T47D (cell line): ENCODE results near the gene GH1.
"Not testable (repeated sequence)": the region's sequence is repeated elsewhere in the genome, so short reads cannot be mapped to it uniquely, and the experiment has no call there.

Experiments
- DNase-seq, 2 experiments: peaks; one replicate each; pipeline versions ENCODE4 v3.0.0 to v3.0.0-alpha.2; 2011 to 2012; ENCODE audit warnings: low read depth in 1 of 2, low spot score in 1 of 2
- JUND ChIP-seq: IDR thresholded peaks from 2 replicates; pipeline ENCODE4 v1.6.1; 2012; ENCODE audit warnings: low read depth
- in situ Hi-C: cut with HindIII; loops from 2 replicates; pipeline ENCODE4 v1.10.0; 2016; ENCODE audit warnings: low sequenced_read_pairs, low pct_unique_long_range_greater_than_20kb

GH1 gene

DNA sequence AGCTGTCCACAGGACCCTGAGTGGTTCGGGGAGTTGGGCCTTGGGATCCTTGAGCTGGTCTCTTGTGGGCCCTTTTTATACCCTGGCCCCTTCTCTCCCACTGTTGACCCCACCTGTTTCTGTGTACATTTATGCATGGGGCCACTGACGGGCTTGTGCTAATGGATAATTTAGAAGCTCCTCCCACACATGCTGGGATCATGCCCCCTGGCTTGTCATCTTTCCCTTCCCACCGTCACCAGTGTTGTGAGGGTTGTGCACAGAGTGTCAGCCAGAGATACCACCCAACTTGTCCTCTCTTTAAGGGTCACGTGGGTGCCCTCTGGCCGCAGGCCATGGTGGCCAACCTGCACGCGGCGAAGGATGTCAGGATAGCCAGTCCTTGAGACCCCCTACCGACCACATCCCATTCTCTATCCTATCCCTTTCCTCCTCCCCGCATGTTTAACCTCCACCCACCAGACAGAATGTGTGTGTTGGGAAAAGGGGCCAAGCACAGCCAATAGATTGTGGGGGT is at the start of gene GH1:
TSS of gene GH1 (minus strand) at position 51 of the 517 bp plus-strand sequence. CDS start 63 bp downstream, outside the sequence.
- in situ Hi-C loops, DNase-seq: not testable (repeated sequence)

GRCh38 chr17:63967953-63968352 is 49.3 kb upstream of the GH1 start:
- TF ChIP-seq JUND = no peak
- in situ Hi-C loops = no loop called here
- DNase-seq = no peak

GRCh38 chr17:63966646-63967264 is 48.1 kb upstream of the GH1 start:
- in situ Hi-C loops = no loop called here
- TF ChIP-seq JUND = no peak
- no peak for DNase-seq

GRCh38 chr17:63963123-63963522 is 44.5 kb upstream of the GH1 start:
- DNase-seq = no peak
- no peak for TF ChIP-seq JUND
- in situ Hi-C loops = no loop called here

GRCh38 chr17:63962298-63962744 is 43.7 kb upstream of the GH1 start:
- no peak for TF ChIP-seq JUND
- in situ Hi-C loops = no loop called here
- DNase-seq = no peak

DNA sequence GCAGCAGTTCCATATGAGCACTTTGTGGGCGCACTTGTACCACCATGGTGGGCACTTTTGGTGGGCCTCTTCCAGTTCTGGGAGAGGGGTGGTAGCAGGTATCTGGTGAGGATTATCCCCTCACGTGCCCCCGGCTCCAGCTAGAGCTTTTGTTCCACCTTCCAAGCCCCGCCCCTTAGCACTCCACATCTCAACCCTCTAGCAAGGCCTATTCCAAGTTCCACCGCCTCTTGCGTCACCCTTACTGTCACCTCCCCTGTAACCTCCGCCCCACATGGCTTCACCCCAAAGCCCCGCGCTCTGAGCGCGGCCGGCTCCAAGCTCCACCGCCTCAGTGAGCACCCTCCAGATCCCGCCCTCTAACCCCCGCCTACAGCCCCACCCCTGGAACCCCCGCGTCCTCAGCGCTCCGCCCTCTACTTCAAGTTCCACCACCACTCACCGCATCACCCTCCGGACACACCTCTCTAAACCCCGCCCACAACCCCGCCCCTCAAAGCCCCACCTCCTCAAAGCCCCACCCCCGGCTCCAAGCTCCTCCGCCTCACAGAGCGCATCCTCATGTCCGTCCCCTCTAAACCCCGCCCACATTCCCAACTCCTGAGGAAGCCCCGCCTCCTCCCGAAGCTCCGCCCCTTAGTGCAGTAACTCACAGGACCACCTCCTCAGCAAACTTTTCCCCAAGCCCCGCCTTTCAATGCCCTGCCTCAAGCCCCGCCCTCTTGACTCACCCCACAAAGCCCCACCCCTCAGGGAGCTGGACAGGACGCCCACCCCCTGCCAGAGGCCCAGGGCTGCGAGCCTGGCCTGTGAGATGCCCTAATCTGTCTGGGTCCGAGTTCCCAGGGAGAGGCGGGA is 42.9 kb upstream of the GH1 start:
- in situ Hi-C loops = no loop called here
- no peak for TF ChIP-seq JUND
- DNase-seq = peak; percentile 67 to 98

- in situ Hi-C loops = no loop called here
- no peak for TF ChIP-seq JUND
- no peak for DNase-seq
These were observed 41.8 kb upstream of the GH1 start for GRCh38 chr17:63960430-63960829.

DNA sequence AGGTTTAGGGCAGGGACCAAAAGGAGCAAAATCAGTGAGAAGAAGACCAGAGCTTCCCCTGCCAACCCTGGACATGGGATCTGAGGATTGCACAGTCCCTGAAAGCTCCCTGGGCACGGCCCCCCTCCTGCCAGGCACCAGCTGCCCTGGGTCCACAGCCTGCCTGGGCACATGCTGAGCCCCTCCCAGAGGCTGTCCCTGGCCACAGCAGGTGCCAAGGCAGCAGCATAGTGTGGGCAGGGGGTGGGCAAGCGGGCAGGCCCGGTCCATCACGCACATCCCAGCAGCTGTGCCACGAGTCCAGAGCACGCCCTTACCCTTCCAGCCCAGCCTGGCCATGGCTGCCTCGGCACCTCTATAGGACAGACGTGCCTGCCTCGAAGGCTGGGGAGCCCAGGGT is 41.4 kb upstream of the GH1 start:
- no peak for TF ChIP-seq JUND
- no peak for DNase-seq
- in situ Hi-C loops = no loop called here

DNA sequence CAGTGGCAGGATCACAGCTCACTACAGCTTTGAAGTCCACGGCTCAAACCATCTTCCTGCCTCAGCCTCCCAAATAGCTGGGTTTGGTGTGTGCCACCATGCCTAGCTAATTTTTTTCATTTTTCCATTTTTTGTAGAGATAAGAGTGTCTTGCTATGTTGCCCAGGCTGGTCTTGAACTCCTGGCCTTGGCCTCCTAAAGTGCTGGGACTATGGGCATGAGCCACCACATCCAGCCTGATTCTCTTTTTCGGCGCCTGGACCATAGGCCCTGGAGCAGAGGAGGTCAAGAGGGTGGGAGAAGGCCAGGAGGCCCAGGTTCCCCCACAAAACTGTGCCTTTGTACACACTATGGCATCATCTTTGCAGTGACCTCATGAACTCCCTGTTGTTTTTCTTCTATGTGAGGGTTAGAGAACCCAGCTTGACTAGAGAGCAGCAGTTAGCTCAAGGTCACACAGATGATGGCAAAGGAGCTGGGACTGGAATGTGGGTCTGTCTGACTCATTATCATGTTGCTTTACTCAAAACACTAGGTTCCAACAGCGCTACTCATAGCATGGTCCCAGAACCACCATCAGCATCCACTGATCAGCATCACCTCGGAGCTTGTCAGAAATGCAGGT is 37.8 kb upstream of the GH1 start:
- DNase-seq = no peak
- TF ChIP-seq JUND = no peak
- in situ Hi-C loops = no loop called here

DNA sequence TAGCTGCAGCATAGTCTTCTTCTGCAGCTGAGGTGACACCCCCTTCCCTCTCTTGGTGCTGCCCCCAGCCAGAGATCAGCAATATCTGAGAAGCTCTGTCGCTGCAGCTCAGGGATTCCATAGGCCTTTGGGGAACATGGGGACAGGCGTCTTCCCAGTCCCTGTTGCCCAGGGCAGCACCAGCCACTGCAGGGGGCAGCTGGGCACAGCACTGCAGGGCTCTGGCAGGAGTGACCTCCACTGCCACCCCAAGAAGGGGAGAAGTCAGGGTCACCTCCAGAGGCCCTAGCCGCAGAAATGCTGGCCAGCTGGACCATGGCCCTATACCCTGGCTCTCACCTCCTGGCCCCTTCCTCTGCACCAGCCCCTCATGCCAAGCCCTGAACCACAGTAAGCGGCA is 37.2 kb upstream of the GH1 start:
- in situ Hi-C loops = no loop called here
- no peak for TF ChIP-seq JUND
- no peak for DNase-seq

GRCh38 chr17:63955232-63955631 is 36.6 kb upstream of the GH1 start:
- no peak for DNase-seq
- in situ Hi-C loops = no loop called here
- no peak for TF ChIP-seq JUND

DNA sequence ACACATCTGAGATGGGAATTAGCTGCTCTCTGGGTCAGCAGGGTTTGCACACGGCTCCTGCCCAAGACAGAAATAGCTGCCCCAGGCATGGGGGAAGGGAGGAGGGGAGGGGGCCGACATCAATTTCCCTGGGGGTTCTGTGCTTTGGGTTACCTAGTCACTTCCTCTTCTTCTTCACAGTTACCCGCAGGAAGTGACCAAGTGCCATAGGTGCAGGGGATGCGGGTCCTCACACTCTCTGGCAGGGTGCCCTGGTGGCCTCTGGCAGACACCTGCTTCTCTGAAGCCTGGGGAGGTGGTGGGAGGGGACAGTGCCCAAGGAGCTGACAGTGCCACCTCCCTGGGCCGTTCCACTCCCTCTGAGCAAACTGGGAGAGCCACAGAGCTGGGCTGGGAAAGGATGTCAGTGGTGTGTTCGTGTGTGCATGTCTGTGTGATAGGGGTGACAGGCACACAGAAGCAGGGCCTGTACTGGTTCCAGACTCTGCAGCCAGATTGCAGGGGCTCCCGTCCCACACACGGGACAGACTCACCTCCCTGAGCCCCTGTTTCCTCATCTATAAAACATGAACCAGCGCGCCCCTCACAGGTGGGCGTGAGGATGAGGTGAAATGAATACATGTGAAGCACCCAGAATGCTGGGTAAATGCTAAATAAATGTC is 35.9 kb upstream of the GH1 start:
- in situ Hi-C loops = no loop called here
- TF ChIP-seq JUND = no peak
- no peak for DNase-seq
